ENCODE measurements around the gene PREX1. TPM values are rescaled to one million over a fixed set of nuclear protein-coding genes. Genes with fewer than 3 reads are reported as not detected.

Gene PREX1
- total and polyA plus RNA-seq, 3 donors from 2014 or later, result 18.0 to 36.5 (median 27.1) TPM

DNA sequence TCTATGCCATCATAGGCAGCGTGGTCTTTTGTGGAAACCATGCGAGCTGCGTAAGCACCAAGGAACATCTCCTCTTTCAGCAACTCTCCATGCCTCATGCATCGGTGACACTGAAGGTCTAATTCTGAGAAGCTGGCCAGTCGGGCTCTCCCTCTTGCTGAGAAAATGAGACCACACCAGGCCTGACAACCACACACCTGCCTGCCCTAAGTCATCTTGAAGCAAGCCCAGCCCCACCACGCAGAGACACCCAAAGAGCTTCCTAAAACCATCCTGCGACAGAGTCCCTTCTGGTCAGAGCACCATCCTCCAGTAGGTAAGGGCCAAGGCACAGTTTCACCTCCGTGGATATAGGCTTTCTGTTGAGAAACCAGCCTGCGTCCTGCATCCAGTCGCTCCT is 26.6 kb downstream of the PREX1 start:
- H3K27me3 ChIP-seq, result no peaks in the 10 kb centered on the region

DNA sequence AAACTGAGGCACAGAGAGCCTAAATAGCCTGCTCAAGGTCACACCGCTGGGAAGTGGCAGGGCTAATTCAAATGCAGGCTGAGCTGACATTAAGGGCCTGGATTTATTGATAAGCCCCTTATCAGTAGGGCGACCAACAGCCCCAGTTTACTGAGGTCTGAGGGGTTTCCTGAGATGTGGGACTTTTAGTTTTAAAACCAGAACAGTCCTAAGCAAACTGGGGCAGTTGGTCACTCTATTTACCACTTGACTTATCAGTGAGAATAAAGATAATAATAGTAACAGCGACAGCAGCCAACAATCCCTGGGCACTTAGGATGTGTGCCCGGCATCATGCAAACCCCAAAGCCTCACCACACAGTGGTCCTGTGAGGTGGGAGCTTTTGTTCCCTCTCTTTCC is 27.6 kb downstream of the PREX1 start:
- no peaks in the 10 kb centered on the region for H3K4me1 ChIP-seq
- no peak for DNase-seq
- H3K27me3 ChIP-seq, result no peaks in the 10 kb centered on the region
- no peaks in the 10 kb centered on the region for H3K9me3 ChIP-seq
- 55 to 86% methylated on average over 4 of the region's 4 CpGs for WGBS, 2 donors
- no peak overlapping the region for H3K4me3 ChIP-seq
- H3K27ac ChIP-seq, result no peak overlapping the region
- H3K36me3 ChIP-seq (ENCODE audit: low read depth, missing control alignments), result no peaks in the 10 kb centered on the region
- TF ChIP-seq, protein P1, sequence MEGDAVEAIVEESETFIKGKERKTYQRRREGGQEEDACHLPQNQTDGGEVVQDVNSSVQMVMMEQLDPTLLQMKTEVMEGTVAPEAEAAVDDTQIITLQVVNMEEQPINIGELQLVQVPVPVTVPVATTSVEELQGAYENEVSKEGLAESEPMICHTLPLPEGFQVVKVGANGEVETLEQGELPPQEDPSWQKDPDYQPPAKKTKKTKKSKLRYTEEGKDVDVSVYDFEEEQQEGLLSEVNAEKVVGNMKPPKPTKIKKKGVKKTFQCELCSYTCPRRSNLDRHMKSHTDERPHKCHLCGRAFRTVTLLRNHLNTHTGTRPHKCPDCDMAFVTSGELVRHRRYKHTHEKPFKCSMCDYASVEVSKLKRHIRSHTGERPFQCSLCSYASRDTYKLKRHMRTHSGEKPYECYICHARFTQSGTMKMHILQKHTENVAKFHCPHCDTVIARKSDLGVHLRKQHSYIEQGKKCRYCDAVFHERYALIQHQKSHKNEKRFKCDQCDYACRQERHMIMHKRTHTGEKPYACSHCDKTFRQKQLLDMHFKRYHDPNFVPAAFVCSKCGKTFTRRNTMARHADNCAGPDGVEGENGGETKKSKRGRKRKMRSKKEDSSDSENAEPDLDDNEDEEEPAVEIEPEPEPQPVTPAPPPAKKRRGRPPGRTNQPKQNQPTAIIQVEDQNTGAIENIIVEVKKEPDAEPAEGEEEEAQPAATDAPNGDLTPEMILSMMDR (IDR thresholded peaks at IDR 0.05), result no peak
- no peak for TF ChIP-seq POLR2A (IDR thresholded peaks at IDR 0.05)
- intact Hi-C loops (cut with DNase I; ENCODE audit: low total_unique reads), result no loop called here

More for the DNA sequence above, 26.6 kb downstream of the PREX1 start:
- TF ChIP-seq, protein P1 (IDR thresholded peaks at IDR 0.05), result no peak
- no peak for TF ChIP-seq POLR2A (IDR thresholded peaks at IDR 0.05)
- intact Hi-C loops (cut with DNase I; ENCODE audit: low total_unique reads), result no loop called here
- Histone ChIP-seq H3K9me3 (no peaks in the 10 kb centered on the region), H3K36me3 (ENCODE audit: low read depth, missing control alignments) (no peaks in the 10 kb centered on the region), H3K27ac (no peak overlapping the region), H3K4me1 (no peaks in the 10 kb centered on the region), H3K4me3 (no peak overlapping the region)
- DNase-seq, result no peak
- WGBS, 2 donors, result 94 to 96% methylated on average over 5 to 10 of the region's 10 CpGs

DNA sequence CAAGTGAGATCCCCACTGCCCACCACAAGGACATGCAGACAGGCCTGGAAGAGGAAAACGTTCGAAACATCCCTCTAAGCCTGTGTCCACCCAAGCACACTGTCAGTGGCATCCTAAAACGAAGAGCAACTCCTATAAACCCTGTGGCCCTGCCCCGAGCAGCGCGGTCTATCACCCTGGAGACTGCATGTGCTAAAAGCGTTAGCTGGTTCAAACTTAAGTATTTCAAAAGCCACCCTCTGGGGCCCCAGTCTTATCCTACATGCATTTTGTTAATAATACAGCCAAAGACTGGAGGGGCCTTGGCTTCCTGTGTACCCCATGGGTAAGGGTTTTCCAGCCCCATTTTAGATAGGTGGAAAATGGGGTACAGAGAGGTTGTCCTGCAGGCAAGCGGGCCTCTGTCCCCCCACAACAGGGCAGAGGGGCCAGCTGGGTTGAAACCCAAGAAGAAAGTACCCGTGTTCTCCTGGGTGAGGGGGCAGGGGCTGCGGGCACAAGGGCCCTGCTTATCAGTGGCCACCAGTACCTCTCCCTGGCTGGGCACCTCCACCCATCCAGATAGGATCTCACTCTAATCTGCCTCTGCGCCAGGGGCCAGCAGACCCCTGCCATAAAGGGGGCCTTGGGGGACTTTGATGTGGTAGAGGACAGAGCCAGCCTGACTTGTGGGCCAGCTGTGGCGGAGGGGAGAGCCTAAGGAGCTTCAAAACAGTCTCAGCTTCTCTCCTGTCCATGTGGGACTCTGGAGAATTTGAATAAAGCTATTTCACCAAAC is 28.3 kb downstream of the PREX1 start:
- Histone ChIP-seq H3K27me3 (no peaks in the 10 kb centered on the region), H3K4me1 (no peaks in the 10 kb centered on the region), H3K36me3 (ENCODE audit: low read depth, missing control alignments) (no peaks in the 10 kb centered on the region), H3K27ac (no peak overlapping the region), H3K9me3 (no peaks in the 10 kb centered on the region), H3K4me3 (no peak overlapping the region)
- no peak for DNase-seq
- no peak for TF ChIP-seq POLR2A (IDR thresholded peaks at IDR 0.05)
- TF ChIP-seq, protein P1 (IDR thresholded peaks at IDR 0.05), result no peak
- intact Hi-C loops (cut with DNase I; ENCODE audit: low total_unique reads), result no loop called here
- WGBS, 2 donors, result 77 to 81% methylated on average over 10 to 12 of the region's 12 CpGs

DNA sequence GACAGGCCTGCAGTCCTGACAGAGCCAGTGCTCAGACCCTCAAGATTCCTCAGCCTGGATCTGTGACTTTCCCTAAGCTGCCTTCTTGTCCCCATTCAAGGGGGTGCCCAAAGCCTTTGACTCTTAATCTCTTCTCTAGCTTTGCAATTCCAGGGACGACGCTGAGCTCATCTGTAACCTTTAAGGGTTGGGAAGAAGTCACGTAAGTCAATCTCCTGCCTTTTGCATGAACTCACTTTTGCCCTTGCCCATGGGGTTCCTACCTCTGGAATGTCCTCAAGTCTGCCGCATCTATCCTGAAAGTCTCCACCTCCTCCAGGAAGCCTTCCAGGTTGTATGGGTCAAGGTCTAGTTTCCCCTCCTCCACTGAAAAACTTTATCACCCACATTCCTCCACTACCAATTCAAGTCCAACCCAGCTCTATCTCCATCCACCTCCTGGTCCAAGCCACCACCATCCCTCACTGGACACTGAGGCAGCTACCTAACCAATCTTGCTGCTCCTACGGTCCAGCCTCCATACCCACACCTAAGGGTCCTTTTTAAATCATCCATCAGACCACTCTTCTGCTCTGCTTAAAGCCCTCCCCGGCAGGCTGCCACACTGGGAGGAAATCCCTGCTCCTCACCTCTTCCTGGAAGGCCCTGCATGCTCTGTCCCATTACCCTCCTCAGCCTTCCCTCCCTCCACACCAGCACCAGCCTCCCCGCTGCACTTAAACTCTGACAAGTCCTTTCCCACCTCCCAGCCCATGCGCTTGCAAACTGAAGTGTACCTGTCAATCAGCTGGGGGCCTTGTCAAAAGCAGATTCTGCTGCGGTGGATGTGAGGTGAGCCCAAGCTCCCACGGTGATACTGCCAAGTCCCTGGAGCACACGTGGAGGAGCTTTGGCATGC is 29.7 kb downstream of the PREX1 start:
- 79 to 83% methylated on average over 11 of the region's 11 CpGs for WGBS, 2 donors
- intact Hi-C loops (cut with DNase I; ENCODE audit: low total_unique reads), result no loop called here
- Histone ChIP-seq H3K9me3 (no peaks in the 10 kb centered on the region), H3K27me3 (no peaks in the 10 kb centered on the region), H3K4me1 (no peaks in the 10 kb centered on the region), H3K4me3 (no peak overlapping the region), H3K27ac (no peak overlapping the region), H3K36me3 (ENCODE audit: low read depth, missing control alignments) (no peaks in the 10 kb centered on the region)
- DNase-seq, result no peak
- no peak for TF ChIP-seq POLR2A (IDR thresholded peaks at IDR 0.05)
- TF ChIP-seq, protein P1 (IDR thresholded peaks at IDR 0.05), result no peak
